Measurements from ENCODE around the gene IKZF4.
"Not testable (repeated sequence)": the region's sequence is repeated elsewhere in the genome, so short reads cannot be mapped to it uniquely, and the experiment has no call there.

The IKZF4 gene

DNA sequence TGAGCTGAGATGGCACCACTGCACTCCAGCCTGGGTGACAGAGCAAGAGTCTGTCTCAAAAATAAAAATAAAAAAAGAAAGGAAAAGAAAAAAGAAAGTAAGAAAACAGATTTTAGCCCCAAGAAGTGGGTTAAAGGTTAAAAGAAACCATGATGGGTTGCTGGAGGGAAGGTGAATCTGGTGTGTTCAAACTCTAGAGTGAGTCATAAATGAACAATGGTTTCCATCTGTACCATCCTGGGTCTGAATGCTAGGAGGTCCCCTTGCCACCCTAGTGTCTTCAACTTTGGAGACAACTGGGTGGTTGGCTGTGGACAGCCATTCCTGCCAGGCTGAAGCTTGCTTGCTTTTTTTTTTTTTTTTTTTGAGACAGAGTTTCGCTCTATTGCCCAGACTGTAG, 19.3 kb downstream of the IKZF4 start:
- no peak overlapping the region for H3K4me2 ChIP-seq (ENCODE audit: low read length)
- H3K9me3 ChIP-seq (ENCODE audit: low read length), result no peaks in the 10 kb centered on the region
- no peak for TF ChIP-seq CTCF (IDR thresholded peaks at IDR 0.05; ENCODE audit: low read length)
- TF ChIP-seq EZH2 (IDR thresholded peaks at IDR 0.05; ENCODE audit: borderline replicate concordance, low read length), result no peak

GRCh38 chr12:56040963-56041551, 20.2 kb downstream of the IKZF4 start:
- Histone ChIP-seq H3F3A (ENCODE audit: insufficient read depth, low read length) (no peaks in the 10 kb centered on the region), H3K36me3 (ENCODE audit: insufficient read depth, low read length) (peaks cover 36% of the 10 kb centered on the region)

More for the DNA sequence above, 19.3 kb downstream of the IKZF4 start:
- Histone ChIP-seq H4K20me1 (ENCODE audit: insufficient read depth, low read length) (no peaks in the 10 kb centered on the region), H3K27me3 (ENCODE audit: insufficient read depth, low read length) (no peaks in the 10 kb centered on the region), H3K4me3 (ENCODE audit: low read depth, low read length, poor library complexity, severe bottlenecking) (no peak overlapping the region), H3K36me3 (ENCODE audit: insufficient read depth, low read length) (peaks cover 27% of the 10 kb centered on the region), H3K27ac (ENCODE audit: low read depth, low read length, poor library complexity, severe bottlenecking) (no peak overlapping the region), H3K9ac (ENCODE audit: low read length) (no peak overlapping the region), H3K79me2 (ENCODE audit: insufficient read depth, low read length) (peaks cover 17% of the 10 kb centered on the region), H2AFZ (ENCODE audit: low read length) (no peak overlapping the region), H3K4me1 (ENCODE audit: insufficient read depth, low read length, severe bottlenecking) (peaks cover 22% of the 10 kb centered on the region), H3F3A (ENCODE audit: insufficient read depth, low read length) (no peaks in the 10 kb centered on the region), H3K9me2 (ENCODE audit: low read depth, low read length) (no peaks in the 10 kb centered on the region)

DNA sequence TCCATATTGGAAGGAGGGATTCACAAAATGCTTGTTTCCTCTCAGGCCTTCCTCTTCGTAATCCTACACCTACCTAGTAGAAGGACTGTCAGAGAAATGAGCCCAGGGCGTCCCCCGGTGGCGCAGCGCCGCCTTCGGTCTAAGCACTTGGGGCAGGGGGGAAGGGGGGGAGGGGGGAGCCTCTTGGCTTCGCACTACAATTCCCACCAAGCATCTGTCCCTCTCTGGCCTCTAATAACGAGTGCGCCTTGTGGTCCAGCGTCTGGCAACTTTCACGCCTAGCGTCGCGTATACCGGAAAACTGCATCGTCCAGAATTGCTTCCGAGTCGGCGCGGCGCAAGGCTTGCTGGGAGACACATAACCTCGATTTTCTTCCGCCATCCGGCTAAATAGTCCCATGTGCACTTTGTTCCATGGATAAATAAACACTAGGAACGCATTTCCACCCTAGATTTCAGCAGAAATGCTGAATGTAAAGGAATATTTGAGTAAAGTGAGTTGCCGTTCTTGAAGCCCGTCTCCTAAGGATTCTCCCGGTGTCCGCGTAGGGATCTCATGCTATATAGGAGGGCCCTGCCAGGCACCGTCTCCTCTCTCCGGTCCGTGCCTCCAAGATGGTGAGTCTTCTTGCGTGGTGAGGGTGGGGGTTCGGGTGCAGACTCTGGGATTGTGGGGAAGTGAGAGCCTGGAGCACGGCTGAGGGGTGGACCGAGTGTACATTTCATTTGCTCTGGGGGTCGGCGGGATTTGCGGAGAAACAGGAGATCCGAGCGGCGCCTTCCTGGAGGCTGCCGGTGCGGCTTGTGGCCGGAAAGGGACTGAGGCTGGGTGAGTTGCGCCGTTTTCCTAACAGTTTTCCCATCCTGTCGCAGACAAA, 20.9 kb downstream of the IKZF4 start, which contains the start of gene RPS26:
Gene RPS26, plus strand, starts transcription at position 367 of the 878 bp plus-strand sequence. Its CDS starts 249 bp downstream, at position 616.
- no peaks in the 10 kb centered on the region for H3K9me2 ChIP-seq (ENCODE audit: low read depth, low read length)
- no peaks in the 10 kb centered on the region for H3K27me3 ChIP-seq (ENCODE audit: insufficient read depth, low read length)
- H3K79me2 ChIP-seq (ENCODE audit: insufficient read depth, low read length), result peaks cover 17% of the 10 kb centered on the region
- no peaks in the 10 kb centered on the region for H3F3A ChIP-seq (ENCODE audit: insufficient read depth, low read length)
- H3K36me3 ChIP-seq (ENCODE audit: insufficient read depth, low read length), result peaks cover 38% of the 10 kb centered on the region
- peak within 1 kb of the TSS; percentile 32 for H2AFZ ChIP-seq (ENCODE audit: low read length)
- H3K4me2 ChIP-seq (ENCODE audit: low read length), result peak within 1 kb of the TSS; percentile 96
- H3K4me1 ChIP-seq (ENCODE audit: insufficient read depth, low read length, severe bottlenecking), result peaks cover 27% of the 10 kb centered on the region
- H3K27ac ChIP-seq (ENCODE audit: low read depth, low read length, poor library complexity, severe bottlenecking), result peak within 1 kb of the TSS; percentile 65
- H4K20me1 ChIP-seq (ENCODE audit: insufficient read depth, low read length), result no peaks in the 10 kb centered on the region
- peak within 1 kb of the TSS; percentile 81 for H3K9ac ChIP-seq (ENCODE audit: low read length)
- H3K9me3 ChIP-seq (ENCODE audit: low read length), result no peaks in the 10 kb centered on the region
- H3K4me3 ChIP-seq (ENCODE audit: low read depth, low read length, poor library complexity, severe bottlenecking), result peak within 1 kb of the TSS; percentile 87
- peak; percentile 62 for TF ChIP-seq CTCF (IDR thresholded peaks at IDR 0.05; ENCODE audit: low read length)
- no peak for TF ChIP-seq EZH2 (IDR thresholded peaks at IDR 0.05; ENCODE audit: borderline replicate concordance, low read length)

More at GRCh38 chr12:56040963-56041551, 20.2 kb downstream of the IKZF4 start:
- no peaks in the 10 kb centered on the region for H3K27me3 ChIP-seq (ENCODE audit: insufficient read depth, low read length)
- H3K4me2 ChIP-seq (ENCODE audit: low read length), result peak overlapping the region; percentile 73
- no peaks in the 10 kb centered on the region for H3K9me2 ChIP-seq (ENCODE audit: low read depth, low read length)
- TF ChIP-seq EZH2 (IDR thresholded peaks at IDR 0.05; ENCODE audit: borderline replicate concordance, low read length), result no peak
- peak overlapping the region; percentile 32; the same call in 1 of the 2 replicates for H2AFZ ChIP-seq (ENCODE audit: low read length)
- H3K4me3 ChIP-seq (ENCODE audit: low read depth, low read length, poor library complexity, severe bottlenecking), result peak overlapping the region; percentile 56
- no peaks in the 10 kb centered on the region for H3K9me3 ChIP-seq (ENCODE audit: low read length)
- H3K4me1 ChIP-seq (ENCODE audit: insufficient read depth, low read length, severe bottlenecking), result peaks cover 22% of the 10 kb centered on the region
- H3K27ac ChIP-seq (ENCODE audit: low read depth, low read length, poor library complexity, severe bottlenecking), result peak overlapping the region; percentile 40
- H4K20me1 ChIP-seq (ENCODE audit: insufficient read depth, low read length), result no peaks in the 10 kb centered on the region
- H3K9ac ChIP-seq (ENCODE audit: low read length), result peak overlapping the region; percentile 62
- peaks cover 17% of the 10 kb centered on the region for H3K79me2 ChIP-seq (ENCODE audit: insufficient read depth, low read length)

GRCh38 chr12:56042430-56042813, 21.6 kb downstream of the IKZF4 start:
- Histone ChIP-seq H3K79me2 (ENCODE audit: insufficient read depth, low read length) (peaks cover 17% of the 10 kb centered on the region), H3K27ac (ENCODE audit: low read depth, low read length, poor library complexity, severe bottlenecking) (peak overlapping the region; percentile 65), H3K36me3 (ENCODE audit: insufficient read depth, low read length) (peaks cover 38% of the 10 kb centered on the region), H3K4me3 (ENCODE audit: low read depth, low read length, poor library complexity, severe bottlenecking) (peak overlapping the region; percentile 87), H3K4me2 (ENCODE audit: low read length) (peak overlapping the region; percentile 96), H3K4me1 (ENCODE audit: insufficient read depth, low read length, severe bottlenecking) (peaks cover 30% of the 10 kb centered on the region), H3K9ac (ENCODE audit: low read length) (peak overlapping the region; percentile 81)
- not testable (repeated sequence) for H3K9me3 ChIP-seq (ENCODE audit: low read length); H4K20me1 ChIP-seq (ENCODE audit: insufficient read depth, low read length); H3F3A ChIP-seq (ENCODE audit: insufficient read depth, low read length); H3K9me2 ChIP-seq (ENCODE audit: low read depth, low read length); H2AFZ ChIP-seq (ENCODE audit: low read length); H3K27me3 ChIP-seq (ENCODE audit: insufficient read depth, low read length)
